ENCODE measurements around the gene STX16.

GRCh38 chr20:58678806-58679205, 27.7 kb downstream of the STX16 start:
- TF ChIP-seq, protein P1, sequence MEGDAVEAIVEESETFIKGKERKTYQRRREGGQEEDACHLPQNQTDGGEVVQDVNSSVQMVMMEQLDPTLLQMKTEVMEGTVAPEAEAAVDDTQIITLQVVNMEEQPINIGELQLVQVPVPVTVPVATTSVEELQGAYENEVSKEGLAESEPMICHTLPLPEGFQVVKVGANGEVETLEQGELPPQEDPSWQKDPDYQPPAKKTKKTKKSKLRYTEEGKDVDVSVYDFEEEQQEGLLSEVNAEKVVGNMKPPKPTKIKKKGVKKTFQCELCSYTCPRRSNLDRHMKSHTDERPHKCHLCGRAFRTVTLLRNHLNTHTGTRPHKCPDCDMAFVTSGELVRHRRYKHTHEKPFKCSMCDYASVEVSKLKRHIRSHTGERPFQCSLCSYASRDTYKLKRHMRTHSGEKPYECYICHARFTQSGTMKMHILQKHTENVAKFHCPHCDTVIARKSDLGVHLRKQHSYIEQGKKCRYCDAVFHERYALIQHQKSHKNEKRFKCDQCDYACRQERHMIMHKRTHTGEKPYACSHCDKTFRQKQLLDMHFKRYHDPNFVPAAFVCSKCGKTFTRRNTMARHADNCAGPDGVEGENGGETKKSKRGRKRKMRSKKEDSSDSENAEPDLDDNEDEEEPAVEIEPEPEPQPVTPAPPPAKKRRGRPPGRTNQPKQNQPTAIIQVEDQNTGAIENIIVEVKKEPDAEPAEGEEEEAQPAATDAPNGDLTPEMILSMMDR (IDR thresholded peaks at IDR 0.05): no peak
- no peak for TF ChIP-seq POLR2A (IDR thresholded peaks at IDR 0.05)

Measured in esophagus squamous epithelium (tissue), 4 donors.